HCT116 (cell line): ENCODE data around the gene CIBAR2. TPM values are rescaled to one million over a fixed set of nuclear protein-coding genes. Genes with fewer than 3 reads are reported as not detected.

Experiments used
- ATAC-seq: fragments of 200-7000 bp; cut with Tn5 transposase; 2 replicates; pipeline ENCODE4 v1.9.1; 2020; ENCODE audit warnings: mild to moderate bottlenecking, moderate library complexity
- BruUV-seq: library from RNA; stranded (reverse); fragments of 400-500 nt; replicated peaks from 2 replicates; lab custom pipeline; 2021; lab: Mats Ljungman, UMichigan
- CTCF ChIA-PET: fragments of 300-600 bp; sonication (Branson Sonifier 250); formaldehyde crosslinking; loops from one replicate; lab custom pipeline; 2021; ENCODE audit warnings: antibody characterized with exemption; lab: Charles Lee
- POLR2A ChIA-PET: fragments of 300-600, 350-600 bp; sonication (Branson Sonifier 250); formaldehyde crosslinking; loops from one replicate; lab custom pipeline; 2021; ENCODE audit warnings: antibody characterized with exemption; lab: Charles Lee
- RAD21 ChIA-PET, 2 experiments: fragments of 300-600 bp; sonication (Branson Sonifier 250); formaldehyde crosslinking; loops; one replicate each; lab custom pipeline; 2023; ENCODE audit warnings: low total read pairs in 2 of 2; ENCODE audit not compliant: uncharacterized antibody in 2 of 2, unreplicated experiment in 2 of 2, low non-redundant PET in 1 of 2; lab: Charles Lee
- DNase-seq: peaks from one replicate; pipeline ENCODE4 v3.0.0-alpha.2; 2010; ENCODE audit warnings: low read depth, low spot score
- H2AFZ ChIP-seq: fragments of 200-600 bp; shearing (Covaris generic), sonication (generic); 2 replicates; pipeline ENCODE4 v1.6.1; 2017; ENCODE audit warnings: low read depth, mixed run types, mixed read lengths, antibody characterized with exemption, low read length; ENCODE audit not compliant: poor library complexity, severe bottlenecking
- H3K27ac ChIP-seq: 2 replicates; pipeline ENCODE4 v1.5.1; 2012; ENCODE audit warnings: low read depth, low read length
- H3K27me3 ChIP-seq: fragments of 200-600 bp; sonication (generic); 2 replicates; pipeline ENCODE4 v1.6.1; 2016; ENCODE audit warnings: mixed run types, low read length, mixed read lengths; ENCODE audit not compliant: insufficient read depth
- H3K36me3 ChIP-seq, 2 experiments: fragments of 200-500 bp in 1 of 2; fragments of 200-600 bp in 1 of 2; sonication (Bioruptor generic) in 1 of 2; sonication (generic) in 1 of 2; 2 replicates each; pipeline versions ENCODE4 v1.5.1 to v1.6.1; 2014 to 2016; ENCODE audit warnings: low read length in 2 of 2, inconsistent platforms in 1 of 2, mixed read lengths in 1 of 2, mixed run types in 1 of 2; ENCODE audit not compliant: insufficient read depth in 2 of 2, control insufficient read depth in 1 of 2
- H3K4me1 ChIP-seq, 2 experiments: fragments of 200-600 bp in 1 of 2; sonication (generic) in 1 of 2; 2 replicates each; pipeline versions ENCODE4 v1.5.1 to v1.6.1; 2012 to 2017; ENCODE audit warnings: low read length in 2 of 2, inconsistent platforms in 1 of 2, mild to moderate bottlenecking in 1 of 2, mixed read lengths in 1 of 2, mixed run types in 1 of 2, moderate library complexity in 1 of 2; ENCODE audit not compliant: insufficient read depth in 2 of 2, control insufficient read depth in 1 of 2
- H3K4me2 ChIP-seq: fragments of 200-600 bp; sonication (generic); 2 replicates; pipeline ENCODE4 v1.6.1; 2017; ENCODE audit warnings: mixed run types, low read length, mixed read lengths
- H3K4me3 ChIP-seq, 2 experiments: fragments of 200-600 bp in 1 of 2; sonication (generic) in 1 of 2; replicated peaks in 1 of 2; 2 replicates each; pipeline ENCODE4 v1.5.1; 2011 to 2016; ENCODE audit warnings: low read length in 2 of 2, control low read depth in 1 of 2, low read depth in 1 of 2, mild to moderate bottlenecking in 1 of 2, mixed read lengths in 1 of 2, mixed run types in 1 of 2
- H3K79me2 ChIP-seq: fragments of 200-600 bp; sonication (generic); 2 replicates; pipeline ENCODE4 v1.6.1; 2017; ENCODE audit warnings: mild to moderate bottlenecking, mixed run types, low read length, moderate library complexity, mixed read lengths; ENCODE audit not compliant: insufficient read depth
- H3K9ac ChIP-seq: fragments of 200-600 bp; sonication (generic); 2 replicates; pipeline ENCODE4 v1.6.1; 2016; ENCODE audit warnings: low read length, mixed read lengths
- H3K9me2 ChIP-seq: fragments of 200-600 bp; sonication (generic), shearing (Covaris generic); 2 replicates; pipeline ENCODE4 v1.6.1; 2017; ENCODE audit warnings: mixed run types, mild to moderate bottlenecking, moderate library complexity; ENCODE audit not compliant: insufficient read depth
- H3K9me3 ChIP-seq, 2 experiments: fragments of 200-500 bp in 1 of 2; fragments of 200-600 bp in 1 of 2; sonication (Bioruptor generic) in 1 of 2; sonication (generic) in 1 of 2; 2 replicates each; pipeline ENCODE4 v1.6.1; 2014 to 2017; ENCODE audit warnings: low read length in 2 of 2, mixed read lengths in 2 of 2, inconsistent platforms in 1 of 2, low read depth in 1 of 2, mild to moderate bottlenecking in 1 of 2, mixed run types in 1 of 2, moderate library complexity in 1 of 2; ENCODE audit not compliant: control insufficient read depth in 1 of 2, insufficient read depth in 1 of 2
- H4K20me1 ChIP-seq: fragments of 200-600 bp; sonication (generic), shearing (Covaris generic); 2 replicates; pipeline ENCODE4 v1.6.1; 2017; ENCODE audit warnings: mixed run types, mild to moderate bottlenecking, moderate library complexity; ENCODE audit not compliant: insufficient read depth
- CTCF ChIP-seq, 3 experiments: fragments of 200-600 bp in 1 of 3; sonication (generic) in 1 of 3; IDR thresholded peaks in 2 of 3; conservative IDR thresholded peaks in 1 of 3; 2 replicates each; pipeline ENCODE4 v1.5.1; 2012 to 2017; ENCODE audit warnings: low read depth in 2 of 3, low read length in 2 of 3, antibody characterized with exemption in 1 of 3, borderline replicate concordance in 1 of 3, control low read depth in 1 of 3, mild to moderate bottlenecking in 1 of 3, mixed read lengths in 1 of 3, mixed run types in 1 of 3, moderate library complexity in 1 of 3; ENCODE audit not compliant: insufficient read depth in 1 of 3
- EZH2 ChIP-seq: fragments of 200-600 bp; sonication (generic); IDR thresholded peaks from 2 replicates; pipeline ENCODE4 v1.6.1; 2017; ENCODE audit warnings: antibody characterized with exemption, mixed run types
- EZH2phosphoT487 ChIP-seq: fragments of 200-600 bp; IDR thresholded peaks from 2 replicates; pipeline ENCODE4 v1.6.1; 2018; ENCODE audit warnings: antibody characterized with exemption, borderline replicate concordance
- JUND ChIP-seq: IDR thresholded peaks from 2 replicates; pipeline ENCODE4 v1.6.1; 2012
- POLR2A ChIP-seq: IDR thresholded peaks from 2 replicates; pipeline ENCODE4 v1.7.0; 2011; ENCODE audit warnings: borderline replicate concordance; ENCODE audit not compliant: insufficient read depth, insufficient read length; ENCODE audit errors: extremely low read depth
- POLR2AphosphoS5 ChIP-seq: IDR thresholded peaks from 2 replicates; pipeline ENCODE4 v1.6.1; 2011; ENCODE audit warnings: mild to moderate bottlenecking, low read depth, low read length, moderate library complexity
- RAD21 ChIP-seq: IDR thresholded peaks from 2 replicates; pipeline ENCODE4 v1.6.1; 2012; ENCODE audit warnings: low read depth, mild to moderate bottlenecking
- SIN3A ChIP-seq: IDR thresholded peaks from 2 replicates; pipeline ENCODE4 v1.6.1; 2012; ENCODE audit warnings: low read depth
- SP1 ChIP-seq: IDR thresholded peaks from 2 replicates; pipeline ENCODE4 v1.6.1; 2012; ENCODE audit warnings: low read depth
- SRF ChIP-seq: IDR thresholded peaks from 2 replicates; pipeline ENCODE4 v1.6.1; 2012; ENCODE audit warnings: low read depth
- YY1 ChIP-seq: IDR thresholded peaks from 2 replicates; pipeline ENCODE4 v1.6.1; 2011; ENCODE audit warnings: low read length, low read depth, moderate library complexity, mild to moderate bottlenecking; ENCODE audit not compliant: insufficient replicate concordance; ENCODE audit errors: extremely low read depth
- ZFX ChIP-seq: fragments of 450-650 bp; IDR thresholded peaks from 2 replicates; pipeline ENCODE4 v1.6.1; 2017
- ZNF274 ChIP-seq: fragments of 200-500 bp; sonication (Bioruptor generic); IDR thresholded peaks from 2 replicates; pipeline ENCODE4 v1.6.1; 2014; ENCODE audit warnings: mild to moderate bottlenecking, low read depth, low read length, inconsistent platforms
- intact Hi-C: fragments of 100-400 bp; cut with micrococcal nuclease; formaldehyde crosslinking; loops from 2 replicates; pipeline ENCODE4 v1.10.0; 2022
- total RNA-seq: library from RNA; stranded (reverse); gene quantifications from one replicate; pipeline ENCODE4 v1.2.1, GENCODE V29; 2021; ENCODE audit not compliant: unreplicated experiment

The CIBAR2 gene
- total RNA-seq, 1 experiment from 2014 or later = 0.27 TPM

GRCh38 chr16:85158743-85159178 lies 46.5 kb upstream of the CIBAR2 start:
- Histone ChIP-seq H3K9me2 (no peaks in the 10 kb centered on the region), H3K9ac (no peak overlapping the region), H3K27ac (no peak overlapping the region), H4K20me1 (no peaks in the 10 kb centered on the region), H3K79me2 (no peaks in the 10 kb centered on the region), H3K27me3 (peaks cover 7% of the 10 kb centered on the region; the same call in 1 of the 2 replicates), H3K4me2 (no peak overlapping the region), H3K4me3 (no peak overlapping the region), H3K36me3 (no peaks in the 10 kb centered on the region), H3K4me1 (peaks cover 5 to 8% of the 10 kb centered on the region in 2 experiments; a peak in 3 of 4 replicates), H3K9me3 (no peaks in the 10 kb centered on the region), H2AFZ (no peak overlapping the region)
- no peak for TF ChIP-seq POLR2A
- TF ChIP-seq JUND = no peak
- TF ChIP-seq ZNF274 = no peak
- TF ChIP-seq SP1 = no peak
- TF ChIP-seq SRF = no peak
- no peak for TF ChIP-seq SIN3A
- no peak for TF ChIP-seq EZH2
- TF ChIP-seq CTCF (IDR thresholded peaks at IDR 0.05 in 2 of 3, conservative IDR thresholded peaks at IDR 0.05 in 1 of 3; ENCODE audit: borderline replicate concordance in 1 of 3, insufficient read depth in 1 of 3, low read depth in 2 of 3, low read length in 2 of 3) = no peak
- no peak for TF ChIP-seq YY1
- no peak for TF ChIP-seq ZFX
- no peak for TF ChIP-seq EZH2phosphoT487
- no peak for TF ChIP-seq RAD21
- TF ChIP-seq POLR2AphosphoS5 = no peak
- ATAC-seq (no peak), DNase-seq (no peak)
- BruUV-seq = no TSS peak
- ChIA-PET RAD21 (no interaction called here), CTCF (interaction anchor here (0.8 to 2.9 kb wide), 2 partner anchors 15 to 44 kb away, joined by 4 to 14 read pairs; no protein-coding TSS in a partner anchor), POLR2A (no interaction called here)
- intact Hi-C loops = no loop called here
